GM18499 (cell line): Measurements from ENCODE around the gene ASIC4.

Experiments
- ATAC-seq: cut with Tn5 transposase; IDR thresholded peaks from one replicate; pipeline ENCODE4 v1.9.1; 2021; ENCODE audit warnings: moderate number of reproducible peaks; ENCODE audit not compliant: insufficient read depth, unreplicated experiment

Gene ASIC4

DNA sequence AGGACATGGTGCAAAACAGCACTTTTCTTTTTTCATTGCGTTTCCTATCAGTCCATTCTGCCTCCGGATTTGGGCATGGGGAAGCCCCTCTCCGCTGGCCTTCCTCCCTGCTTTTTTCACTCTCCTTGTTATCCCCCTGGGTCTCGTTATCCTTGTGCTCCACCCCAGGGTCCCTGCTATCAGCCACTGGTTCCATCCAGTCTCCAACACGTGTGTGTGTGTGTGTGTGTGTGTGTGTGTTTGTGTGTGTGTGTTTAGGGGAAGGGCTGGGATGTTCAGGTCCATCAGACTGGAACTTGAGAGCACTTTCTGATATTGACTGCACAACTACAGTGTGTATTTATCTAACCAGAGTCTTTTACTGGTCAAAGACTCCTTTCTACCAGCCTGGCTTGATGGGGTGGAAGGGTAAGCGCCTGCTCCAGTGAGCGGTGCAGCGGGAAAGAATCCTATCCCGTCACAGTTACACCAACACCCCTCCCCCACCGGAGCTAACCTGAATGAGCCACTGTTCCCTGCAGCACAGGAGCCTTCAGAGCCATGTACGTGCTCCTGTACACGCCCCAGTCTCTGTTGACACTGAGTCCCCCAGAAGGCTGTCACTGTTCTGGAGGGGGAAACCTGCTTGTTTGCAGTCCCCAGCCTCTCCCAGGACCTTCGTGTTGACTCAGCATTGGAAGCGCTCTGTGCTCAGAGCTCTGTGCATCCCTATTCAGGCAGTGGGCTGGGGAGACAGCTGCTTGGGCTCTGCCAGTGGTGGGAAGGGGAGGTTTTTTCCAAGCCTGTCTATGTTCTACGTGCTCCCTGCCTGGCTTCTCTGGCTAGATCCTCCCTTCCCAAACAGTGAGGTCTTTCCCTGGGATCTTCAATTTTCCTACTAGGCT lies 62.5 kb downstream of the ASIC4 start:
- ATAC-seq: no peak

DNA sequence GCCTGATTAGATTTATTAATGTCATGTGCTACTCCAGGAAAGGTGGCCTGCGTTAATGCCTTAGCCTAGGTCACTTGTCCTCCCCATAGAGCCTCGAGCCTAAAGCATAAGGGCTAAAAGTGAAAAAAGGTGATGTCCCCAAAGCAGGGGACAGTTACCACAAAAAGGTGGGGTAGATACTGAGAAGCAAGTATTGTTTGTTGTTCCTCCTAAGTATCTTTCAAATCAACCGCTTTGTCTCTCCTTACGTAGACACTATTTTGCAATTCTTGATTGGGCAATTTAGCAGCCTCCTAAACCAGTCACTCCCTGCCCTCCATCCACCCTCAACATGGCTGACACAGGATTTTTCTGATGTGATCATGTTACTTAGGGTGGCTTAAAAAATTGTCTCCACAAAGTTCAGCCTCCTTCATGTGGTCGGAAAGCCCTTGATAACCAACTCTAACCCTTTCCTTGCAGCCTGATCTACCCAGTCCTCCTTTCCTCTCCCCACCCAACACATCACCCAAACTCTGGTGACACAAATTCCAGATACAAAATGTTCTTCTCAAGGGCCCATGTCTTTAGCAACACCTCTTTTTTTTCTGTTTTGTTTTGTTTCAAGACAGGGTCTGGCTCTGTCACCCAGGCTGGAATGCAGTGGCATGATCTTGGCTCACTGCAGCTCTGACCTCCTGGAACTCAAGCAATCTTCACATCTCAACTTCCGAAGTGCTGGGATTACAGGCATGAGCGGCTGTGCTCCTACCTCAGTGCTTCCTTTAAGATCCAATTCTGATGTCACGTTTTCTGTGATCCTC lies 64.7 kb downstream of the ASIC4 start:
- ATAC-seq: no peak

DNA sequence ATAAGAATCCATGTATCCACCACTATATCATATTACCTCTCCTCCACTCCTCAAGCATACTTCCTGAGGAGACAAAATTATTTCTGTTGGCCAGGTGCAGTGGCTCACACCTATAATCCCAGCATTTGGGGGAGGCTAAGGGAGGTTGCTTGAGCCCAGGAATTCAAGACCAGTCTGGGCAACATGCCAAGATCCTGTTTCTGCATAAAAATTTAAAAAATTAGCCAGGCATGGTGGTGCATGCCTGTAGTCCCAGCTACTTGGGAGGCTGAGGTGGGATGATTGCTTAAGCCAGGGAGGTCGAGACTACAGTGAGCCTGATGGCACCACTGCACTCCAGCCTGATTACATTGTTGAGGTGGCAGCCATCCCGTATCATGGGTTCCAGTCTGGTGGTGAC lies 67.1 kb downstream of the ASIC4 start:
- no peak for ATAC-seq
